Measurements from ENCODE around the gene RNF223.
"Not testable (repeated sequence)": the region's sequence is repeated elsewhere in the genome, so short reads cannot be mapped to it uniquely, and the experiment has no call there.

Gene RNF223

DNA sequence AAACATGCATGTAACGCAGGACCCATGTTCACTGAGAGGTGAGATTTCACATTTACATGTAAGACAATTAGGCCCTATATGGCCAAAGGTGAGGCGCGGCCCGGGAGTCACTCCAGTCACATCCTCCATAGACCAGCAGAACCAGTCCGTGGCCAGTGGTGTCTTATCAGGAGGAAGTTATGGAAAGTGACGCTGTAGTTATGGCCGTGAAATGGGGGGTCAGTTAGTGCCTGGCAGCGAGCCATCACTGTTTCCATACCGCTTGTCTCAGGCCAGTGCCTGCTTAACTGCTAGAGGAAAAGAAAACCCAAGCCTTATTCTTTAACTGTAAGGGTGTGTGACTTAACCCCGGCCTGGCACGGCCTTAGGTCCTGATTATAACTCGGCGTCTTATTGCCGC is 35.6 kb upstream of the RNF223 start:
- no peak for DNase-seq (ENCODE audit: low read depth)

- no peak for DNase-seq (ENCODE audit: low read depth)
These were observed 32.6 kb upstream of the RNF223 start for GRCh38 chr1:1106510-1107221.

GRCh38 chr1:1104152-1104551 is 30.0 kb upstream of the RNF223 start:
- not testable (repeated sequence) for DNase-seq (ENCODE audit: low read depth)

GRCh38 chr1:1101503-1101902 is 27.4 kb upstream of the RNF223 start:
- no peak for DNase-seq (ENCODE audit: low read depth)

GRCh38 chr1:1100296-1100695 is 26.2 kb upstream of the RNF223 start:
- no peak for DNase-seq (ENCODE audit: low read depth)

- DNase-seq (ENCODE audit: low read depth), result no peak
These were observed 25.5 kb upstream of the RNF223 start for GRCh38 chr1:1099506-1100183.

GRCh38 chr1:1098681-1099421 is 24.7 kb upstream of the RNF223 start:
- DNase-seq (ENCODE audit: low read depth), result no peak

DNA sequence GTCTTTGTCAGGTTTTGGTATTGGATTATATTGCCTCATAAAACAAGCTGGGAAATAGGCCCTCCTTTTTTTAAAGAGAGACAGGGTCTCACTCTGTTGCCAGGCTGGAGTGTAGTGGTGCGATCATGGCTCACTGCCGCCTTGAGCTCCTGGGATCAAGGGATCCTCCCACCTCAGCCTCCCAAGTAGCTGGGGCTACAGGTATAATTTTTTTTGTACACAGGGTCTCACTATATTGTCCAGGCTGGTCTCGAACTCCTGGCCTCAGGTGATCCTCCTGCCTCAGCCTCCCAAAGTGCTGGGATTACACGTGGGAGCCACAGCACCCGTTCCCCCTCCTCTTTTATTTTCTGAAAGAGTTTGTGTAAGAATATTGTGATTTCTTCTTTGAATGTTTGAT is 22.0 kb upstream of the RNF223 start:
- not testable (repeated sequence) for DNase-seq (ENCODE audit: low read depth)

- no peak for DNase-seq (ENCODE audit: low read depth)
These were observed 20.9 kb upstream of the RNF223 start for GRCh38 chr1:1094981-1095380.

GRCh38 chr1:1093610-1093943 is 19.5 kb upstream of the RNF223 start:
- DNase-seq (ENCODE audit: low read depth), result no peak

- no peak for DNase-seq (ENCODE audit: low read depth)
These were observed 18.9 kb upstream of the RNF223 start for GRCh38 chr1:1092894-1093609.

DNA sequence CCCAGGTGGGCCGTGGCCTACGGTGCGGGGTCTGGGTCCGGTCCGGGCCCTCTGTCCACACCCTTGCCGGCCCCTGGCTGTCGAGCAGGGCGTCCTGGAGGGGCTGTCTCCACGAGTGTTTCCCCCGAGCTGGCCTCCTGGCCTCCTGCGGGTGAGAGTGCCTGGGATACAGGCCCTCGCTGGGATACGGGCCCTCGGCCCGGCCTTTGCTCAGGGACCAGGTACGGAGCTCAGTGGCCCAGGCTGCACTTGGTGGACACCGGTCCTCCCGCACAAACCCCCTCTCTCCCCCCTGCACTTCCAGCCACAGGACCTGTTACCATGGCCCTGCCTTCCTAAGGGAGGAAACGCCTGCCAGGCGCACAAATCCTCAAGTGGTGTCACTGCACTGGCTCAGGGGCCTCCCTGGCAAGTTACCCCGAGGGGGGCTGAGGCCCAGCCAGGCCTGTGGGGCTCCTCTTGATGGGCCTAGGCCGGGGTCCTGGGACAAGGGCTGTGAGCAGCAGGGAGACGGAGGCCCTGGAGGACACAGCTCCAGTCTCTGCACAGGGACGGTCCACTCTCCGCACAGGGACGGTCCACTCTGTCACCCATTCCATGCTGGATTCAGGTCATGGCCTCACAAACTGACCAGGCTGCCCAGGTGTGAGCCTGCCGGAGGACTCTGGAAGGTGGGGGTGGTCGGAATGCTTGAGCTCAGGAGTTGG is 18.2 kb upstream of the RNF223 start:
- DNase-seq (ENCODE audit: low read depth), result no peak

DNA sequence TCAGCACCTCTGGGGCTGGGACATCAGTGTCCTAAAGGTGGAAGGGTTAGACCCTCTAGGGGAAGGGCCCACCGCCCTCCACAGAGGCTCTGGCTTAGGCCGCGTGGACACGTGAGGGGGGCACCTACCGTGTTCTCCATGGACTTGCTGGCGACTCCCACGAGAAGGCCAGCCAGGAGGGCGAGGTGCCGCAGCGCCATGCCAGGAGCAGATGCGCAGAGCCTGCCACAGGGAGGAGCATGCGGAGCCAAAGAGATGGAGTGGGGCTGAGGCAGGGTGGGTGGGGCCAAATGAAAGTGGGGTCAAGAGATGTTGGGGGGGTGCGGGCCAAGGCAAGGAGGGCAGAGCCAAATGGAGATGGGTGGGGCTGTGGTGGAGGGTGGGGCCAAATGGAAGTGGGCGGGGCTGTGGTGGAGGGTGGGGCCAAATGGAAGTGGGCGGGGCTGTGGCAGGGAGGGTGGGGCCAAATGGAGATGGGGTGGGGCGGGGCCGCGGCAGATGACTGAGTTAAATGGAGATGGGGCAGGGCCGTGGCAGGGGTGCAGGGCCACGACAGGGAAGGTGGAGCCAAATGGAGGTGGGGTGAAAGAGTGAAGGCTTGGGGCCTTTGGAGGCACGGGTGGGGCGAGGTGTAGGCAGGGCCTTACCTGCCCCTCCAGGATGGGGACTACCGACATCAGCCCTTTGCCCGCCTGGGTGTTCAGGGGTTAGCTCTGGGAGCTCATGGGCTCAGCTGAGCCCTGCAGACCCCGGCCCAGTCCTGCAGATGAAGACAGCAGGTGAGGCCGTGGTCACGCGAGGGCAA is 17.4 kb upstream of the RNF223 start:
- DNase-seq (ENCODE audit: low read depth), result no peak

GRCh38 chr1:1090424-1091343 is 16.6 kb upstream of the RNF223 start:
- DNase-seq (ENCODE audit: low read depth), result no peak

DNA sequence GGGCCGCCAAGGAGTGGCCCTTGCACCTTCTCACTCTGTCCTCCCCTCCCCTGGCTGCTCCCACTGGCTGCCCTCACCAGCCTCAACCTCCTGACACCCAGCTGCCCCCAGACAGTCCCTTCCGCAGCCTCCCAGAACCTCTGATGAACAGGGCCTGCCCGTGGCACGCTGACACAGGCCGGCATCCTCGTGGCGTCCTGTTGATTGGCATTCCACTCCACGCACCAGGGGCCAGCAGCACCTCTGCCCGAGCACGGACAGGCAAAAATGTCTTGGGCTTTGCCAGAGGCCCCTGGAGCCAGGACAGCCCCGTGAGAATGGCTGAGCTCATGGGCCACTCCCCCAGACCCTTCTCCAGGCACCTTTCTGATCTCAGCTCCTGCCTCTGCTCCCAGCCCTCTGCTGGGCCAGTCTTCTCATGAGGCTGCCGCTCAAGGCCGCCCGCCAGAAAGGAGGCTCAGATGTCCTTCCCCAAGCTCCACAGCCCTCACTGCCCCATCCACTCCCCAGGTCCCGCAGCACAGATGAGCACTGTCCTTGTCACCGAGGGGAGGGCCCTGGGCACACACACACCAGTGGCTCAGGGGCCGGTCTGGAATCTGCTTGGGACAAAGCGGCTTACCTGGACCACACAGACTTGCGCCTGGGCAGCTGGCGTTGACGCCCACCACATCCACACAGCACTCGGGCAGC is 15.8 kb upstream of the RNF223 start:
- DNase-seq (ENCODE audit: low read depth), result no peak

GRCh38 chr1:1088801-1089680 is 14.9 kb upstream of the RNF223 start:
- no peak for DNase-seq (ENCODE audit: low read depth)

GRCh38 chr1:1088029-1088800 is 14.1 kb upstream of the RNF223 start:
- no peak for DNase-seq (ENCODE audit: low read depth)

All from HS-5 (cell line).